ENCODE measurements around the gene AS3MT.
"Not testable (repeated sequence)": the region's sequence is repeated elsewhere in the genome, so short reads cannot be mapped to it uniquely, and the experiment has no call there.

AS3MT gene

GRCh38 chr10:102917962-102918816 is 48.9 kb downstream of the AS3MT start, which contains the start of gene CNNM2:
CNNM2 (plus strand) TSS chr10:102918294; CDS start chr10:102918481, 187 bp downstream.
- FAIRE-seq (peak; percentile 98), DNase-seq (ENCODE audit: extremely low spot score, insufficient read length, low read depth) (peak; percentile 91)

GRCh38 chr10:102918817-102919245 is 49.6 kb downstream of the AS3MT start:
- DNase-seq (ENCODE audit: extremely low spot score, insufficient read length, low read depth), result no peak

GRCh38 chr10:102919246-102919959 is 50.1 kb downstream of the AS3MT start:
- DNase-seq (ENCODE audit: extremely low spot score, insufficient read length, low read depth), result no peak
- FAIRE-seq, result no peak

More at GRCh38 chr10:102918817-102919245, 49.6 kb downstream of the AS3MT start:
- FAIRE-seq, result no peak

GRCh38 chr10:102919992-102920739 is 50.9 kb downstream of the AS3MT start:
- DNase-seq (ENCODE audit: extremely low spot score, insufficient read length, low read depth) (no peak), FAIRE-seq (no peak)

GRCh38 chr10:102923601-102924000 is 54.3 kb downstream of the AS3MT start:
- DNase-seq (ENCODE audit: extremely low spot score, insufficient read length, low read depth) (no peak), FAIRE-seq (no peak)

- DNase-seq (ENCODE audit: extremely low spot score, insufficient read length, low read depth) (no peak), FAIRE-seq (no peak)
Measured at GRCh38 chr10:102926842-102927241, 57.6 kb downstream of the AS3MT start.

GRCh38 chr10:102927311-102928010 is 58.2 kb downstream of the AS3MT start:
- DNase-seq (ENCODE audit: extremely low spot score, insufficient read length, low read depth) (no peak), FAIRE-seq (no peak)

- FAIRE-seq, result not testable (repeated sequence)
Measured at GRCh38 chr10:102928442-102928841, 59.2 kb downstream of the AS3MT start.

GRCh38 chr10:102930720-102931119 is 61.5 kb downstream of the AS3MT start:
- FAIRE-seq, result no peak
- no peak for DNase-seq (ENCODE audit: extremely low spot score, insufficient read length, low read depth)

More at GRCh38 chr10:102928442-102928841, 59.2 kb downstream of the AS3MT start:
- DNase-seq (ENCODE audit: extremely low spot score, insufficient read length, low read depth), result not testable (repeated sequence)

- no peak for DNase-seq (ENCODE audit: extremely low spot score, insufficient read length, low read depth)
- no peak for FAIRE-seq
Measured at GRCh38 chr10:102931643-102932042, 62.4 kb downstream of the AS3MT start.

- no peak for DNase-seq (ENCODE audit: extremely low spot score, insufficient read length, low read depth)
- no peak for FAIRE-seq
Measured at GRCh38 chr10:102935505-102935904, 66.2 kb downstream of the AS3MT start.

- FAIRE-seq (no peak), DNase-seq (ENCODE audit: extremely low spot score, insufficient read length, low read depth) (no peak)
Measured at GRCh38 chr10:102935939-102936605, 66.8 kb downstream of the AS3MT start.

- FAIRE-seq (no peak), DNase-seq (ENCODE audit: extremely low spot score, insufficient read length, low read depth) (no peak)
Measured at GRCh38 chr10:102941401-102941800, 72.1 kb downstream of the AS3MT start.

GRCh38 chr10:102945449-102945848 is 76.2 kb downstream of the AS3MT start:
- FAIRE-seq (no peak), DNase-seq (ENCODE audit: extremely low spot score, insufficient read length, low read depth) (no peak)

GRCh38 chr10:102945962-102946361 is 76.7 kb downstream of the AS3MT start:
- FAIRE-seq, result no peak

GRCh38 chr10:102946992-102947391 is 77.7 kb downstream of the AS3MT start:
- FAIRE-seq, result no peak
- DNase-seq (ENCODE audit: extremely low spot score, insufficient read length, low read depth), result no peak

More at GRCh38 chr10:102945962-102946361, 76.7 kb downstream of the AS3MT start:
- DNase-seq (ENCODE audit: extremely low spot score, insufficient read length, low read depth), result no peak

- no peak for FAIRE-seq
- no peak for DNase-seq (ENCODE audit: extremely low spot score, insufficient read length, low read depth)
Measured at GRCh38 chr10:102948176-102948575, 78.9 kb downstream of the AS3MT start.

- no peak for DNase-seq (ENCODE audit: extremely low spot score, insufficient read length, low read depth)
- no peak for FAIRE-seq
Measured at GRCh38 chr10:102948786-102949185, 79.5 kb downstream of the AS3MT start.

GRCh38 chr10:102949916-102950315 is 80.6 kb downstream of the AS3MT start:
- FAIRE-seq (no peak), DNase-seq (ENCODE audit: extremely low spot score, insufficient read length, low read depth) (no peak)

Measured in GM18507 (cell line).